DLD1 (cell line): ENCODE results near the gene ABHD12.
"Not testable (repeated sequence)": the region's sequence is repeated elsewhere in the genome, so short reads cannot be mapped to it uniquely, and the experiment has no call there.

Experiments used
- in situ Hi-C: cut with HindIII; loops from 2 replicates; pipeline ENCODE4 v1.10.0; 2017; ENCODE audit warnings: low sequenced_read_pairs

Gene ABHD12

GRCh38 chr20:25390538-25391528 lies at the start of gene ABHD12:
Gene ABHD12 (minus strand): TSS chr20:25390835. CDS start chr20:25390703, 132 bp downstream.
- in situ Hi-C loops, result no loop called here

GRCh38 chr20:25439328-25439727 lies 48.7 kb upstream of the ABHD12 start:
- in situ Hi-C loops, result no loop called here

GRCh38 chr20:25437153-25437581 lies 46.5 kb upstream of the ABHD12 start:
- in situ Hi-C loops, result no loop called here

- in situ Hi-C loops, result no loop called here
Measured at GRCh38 chr20:25424536-25424935, 33.9 kb upstream of the ABHD12 start.

GRCh38 chr20:25422032-25422431 lies 31.4 kb upstream of the ABHD12 start:
- in situ Hi-C loops, result no loop called here

GRCh38 chr20:25421102-25421501 lies 30.5 kb upstream of the ABHD12 start:
- in situ Hi-C loops, result no loop called here

- in situ Hi-C loops, result no loop called here
Measured at GRCh38 chr20:25418776-25419175, 28.1 kb upstream of the ABHD12 start.

GRCh38 chr20:25408890-25409289 lies 18.3 kb upstream of the ABHD12 start:
- in situ Hi-C loops, result no loop called here

GRCh38 chr20:25408170-25408547 lies 17.5 kb upstream of the ABHD12 start:
- in situ Hi-C loops, result no loop called here

- in situ Hi-C loops, result no loop called here
Measured at GRCh38 chr20:25407311-25408169, 16.9 kb upstream of the ABHD12 start, which contains the start of gene GINS1. Gene GINS1 (plus strand): TSS chr20:25407673. CDS start chr20:25407821, 148 bp downstream.

- in situ Hi-C loops, result no loop called here
Measured at GRCh38 chr20:25402583-25402982, 11.9 kb upstream of the ABHD12 start.

GRCh38 chr20:25400291-25400732 lies 9.7 kb upstream of the ABHD12 start:
- in situ Hi-C loops, result not testable (repeated sequence)

- in situ Hi-C loops, result no loop called here
Measured at GRCh38 chr20:25399037-25399430, 8.4 kb upstream of the ABHD12 start.

- in situ Hi-C loops, result no loop called here
Measured at GRCh38 chr20:25398376-25399036, 7.9 kb upstream of the ABHD12 start.

GRCh38 chr20:25397821-25398220 lies 7.2 kb upstream of the ABHD12 start:
- in situ Hi-C loops, result no loop called here

- in situ Hi-C loops, result no loop called here
Measured at GRCh38 chr20:25397096-25397495, 6.5 kb upstream of the ABHD12 start.

GRCh38 chr20:25394996-25395395 lies 4.4 kb upstream of the ABHD12 start:
- in situ Hi-C loops, result no loop called here

- in situ Hi-C loops, result no loop called here
Measured at GRCh38 chr20:25394276-25394675, 3.6 kb upstream of the ABHD12 start.

- in situ Hi-C loops, result no loop called here
Measured at GRCh38 chr20:25389858-25390537, 637 bp downstream of the ABHD12 start.

GRCh38 chr20:25389401-25389857 lies 1.2 kb downstream of the ABHD12 start:
- in situ Hi-C loops, result no loop called here
